Measurements from ENCODE around the gene PLA2G5. TPM values are rescaled to one million over a fixed set of nuclear protein-coding genes. Genes with fewer than 3 reads are reported as not detected.

PLA2G5 gene
- total and polyA plus RNA-seq, 9 of the 15 experiments (the other 6 are each of a cell fraction or from before 2014, with no cell fraction given): not detected

DNA sequence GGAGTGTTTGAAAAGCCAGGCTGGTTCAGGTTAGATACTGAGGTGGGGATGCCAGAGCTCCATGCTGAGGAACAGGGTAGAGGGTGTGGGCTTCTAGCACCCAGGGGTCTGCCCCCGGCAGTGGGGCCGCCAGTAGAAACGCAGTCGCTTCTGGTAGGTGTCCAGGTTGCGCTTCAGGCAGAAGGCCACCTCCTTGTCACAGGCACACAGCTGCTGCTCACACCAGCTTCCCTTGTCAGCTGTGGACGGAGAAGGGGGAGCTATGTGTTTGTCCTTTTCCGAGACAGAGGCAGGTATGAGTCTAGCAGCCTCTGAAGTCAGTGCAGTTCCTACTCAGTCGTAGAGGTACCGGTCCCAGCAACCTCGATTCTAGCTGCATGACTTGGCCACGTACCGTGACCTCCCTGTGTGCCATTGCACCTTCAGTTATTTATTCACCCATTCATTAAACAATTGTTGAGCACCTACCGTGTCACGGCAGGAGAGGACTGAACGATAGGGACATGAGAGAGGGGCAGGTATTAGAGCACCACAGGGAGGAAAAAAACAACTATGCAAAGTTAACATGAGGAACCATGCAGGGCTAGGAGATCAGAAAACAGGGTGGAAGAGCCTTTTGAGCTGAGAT, 44.1 kb downstream of the PLA2G5 start:
- no peak overlapping the region for H3K4me3 ChIP-seq
- intact Hi-C loops (cut with micrococcal nuclease) (no loop called here), in situ Hi-C loops (cut with MboI) (no loop called here)
- H2AFZ ChIP-seq (ENCODE audit: low read depth, low read length): no peak overlapping the region
- no peak overlapping the region for H3K4me2 ChIP-seq (ENCODE audit: insufficient read depth, low read length)
- H3K27ac ChIP-seq (ENCODE audit: extremely low read depth, low read depth, low read length): no peak overlapping the region
- H3K9me3 ChIP-seq (replicated peaks; ENCODE audit: control insufficient read depth, insufficient read depth, low read depth, low read length): no peaks in the 10 kb centered on the region
- H3K9me1 ChIP-seq (ENCODE audit: control insufficient read depth, insufficient read depth, low read length): no peaks in the 10 kb centered on the region
- no peaks in the 10 kb centered on the region for H3K36me3 ChIP-seq (ENCODE audit: control insufficient read depth, insufficient read depth, low read length)
- POLR2A ChIA-PET: interaction anchor here (0.6 to 1.1 kb wide), 4 partner anchors 12 to 273 kb away, joined by 3 to 4 read pairs (median 3); no protein-coding TSS in a partner anchor
- peaks cover 31 to 77% of the 10 kb centered on the region in 2 experiments for H3K27me3 ChIP-seq (ENCODE audit: control insufficient read depth in 2 of 2, insufficient read depth in 2 of 2, low read length in 2 of 2)
- no peaks in the 10 kb centered on the region; a peak in 1 of 5 replicates for H3K4me1 ChIP-seq (replicated peaks in 1 of 2; ENCODE audit: control insufficient read depth in 2 of 2, insufficient read depth in 2 of 2, low read length in 2 of 2)
- no TSS peak for BruUV-seq (replicated peaks)
- ATAC-seq: no peak
- no peak for FAIRE-seq
- CTCF ChIA-PET (ENCODE audit: low intra/inter-chr PET ratio): no interaction called here
- peaks cover 6% of the 10 kb centered on the region; the same call in 1 of the 2 replicates for H4K20me1 ChIP-seq (replicated peaks; ENCODE audit: control insufficient read depth, insufficient read depth, low read length)
- no peak for TF ChIP-seq SMARCA5 (IDR thresholded peaks at IDR 0.05)
- TF ChIP-seq ZNF197 (CRISPR knock-in tag; IDR thresholded peaks at IDR 0.05; ENCODE audit: low read depth): no peak
- no peak for TF ChIP-seq FOXJ2 (tag; IDR thresholded peaks at IDR 0.05)
- no peak for TF ChIP-seq ZNF778 (CRISPR knock-in tag; IDR thresholded peaks at IDR 0.05)
- no peak for TF ChIP-seq NR4A1 (CRISPR knock-in tag; IDR thresholded peaks at IDR 0.05)
- TF ChIP-seq NR4A1 (tag; IDR thresholded peaks at IDR 0.05): no peak
- TF ChIP-seq HMG20B (CRISPR knock-in tag; IDR thresholded peaks at IDR 0.05): no peak
- no peak for TF ChIP-seq ESRRB (CRISPR knock-in tag; IDR thresholded peaks at IDR 0.05; ENCODE audit: borderline replicate concordance)
- TF ChIP-seq, protein P1, sequence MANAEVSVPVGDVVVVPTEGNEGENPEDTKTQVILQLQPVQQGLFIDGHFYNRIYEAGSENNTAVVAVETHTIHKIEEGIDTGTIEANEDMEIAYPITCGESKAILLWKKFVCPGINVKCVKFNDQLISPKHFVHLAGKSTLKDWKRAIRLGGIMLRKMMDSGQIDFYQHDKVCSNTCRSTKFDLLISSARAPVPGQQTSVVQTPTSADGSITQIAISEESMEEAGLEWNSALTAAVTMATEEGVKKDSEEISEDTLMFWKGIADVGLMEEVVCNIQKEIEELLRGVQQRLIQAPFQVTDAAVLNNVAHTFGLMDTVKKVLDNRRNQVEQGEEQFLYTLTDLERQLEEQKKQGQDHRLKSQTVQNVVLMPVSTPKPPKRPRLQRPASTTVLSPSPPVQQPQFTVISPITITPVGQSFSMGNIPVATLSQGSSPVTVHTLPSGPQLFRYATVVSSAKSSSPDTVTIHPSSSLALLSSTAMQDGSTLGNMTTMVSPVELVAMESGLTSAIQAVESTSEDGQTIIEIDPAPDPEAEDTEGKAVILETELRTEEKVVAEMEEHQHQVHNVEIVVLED (CRISPR knock-in tag; IDR thresholded peaks at IDR 0.05): no peak
- TF ChIP-seq SFPQ (IDR thresholded peaks at IDR 0.05; ENCODE audit: low read depth, low read length): no peak
- no peak for TF ChIP-seq POLR3G (IDR thresholded peaks at IDR 0.05; ENCODE audit: extremely low read depth, insufficient read length, insufficient replicate concordance)
- TF ChIP-seq TBL1XR1 (IDR thresholded peaks at IDR 0.05; ENCODE audit: low read length in 2 of 2): no peak
- under 1% methylated on average over 15 of the region's 15 CpGs for WGBS (ENCODE audit: insufficient coverage, low coverage, missing lambda C conversion rate)
- DNase-seq (ENCODE audit: extremely low read depth in 1 of 4, low spot score in 3 of 4): no peak
- no peak overlapping the region; a peak in 1 of 4 replicates for H3K9ac ChIP-seq (ENCODE audit: insufficient read depth in 1 of 2, low read depth in 2 of 2, low read length in 2 of 2)
- no peaks in the 10 kb centered on the region for H3K79me2 ChIP-seq (ENCODE audit: control insufficient read depth, insufficient read depth, low read length)

Measured in K562 (cell line).